NB4 (cell line): ENCODE results near the gene ALKBH3.

Experiments used
- CTCF ChIP-seq: IDR thresholded peaks from one replicate; pipeline ENCODE4 v1.5.1; 2012; ENCODE audit warnings: low read depth, low read length
- POLR2A ChIP-seq: IDR thresholded peaks from 2 replicates; pipeline ENCODE4 v1.6.1; 2011; ENCODE audit warnings: mild to moderate bottlenecking; ENCODE audit not compliant: insufficient read length; ENCODE audit errors: extremely low read depth

- TF ChIP-seq CTCF (no peak), POLR2A (no peak)
Observed at GRCh38 chr11:43895601-43896000, 15.0 kb downstream of the ALKBH3 start.
